ACHN (cell line): Measurements from ENCODE around the gene POMT2.
"Not testable (repeated sequence)": the region's sequence is repeated elsewhere in the genome, so short reads cannot be mapped to it uniquely, and the experiment has no call there.

Source experiments
- DNase-seq: peaks from one replicate; pipeline ENCODE4 v3.0.0-alpha.2; 2015
- in situ Hi-C: cut with HindIII; loops from 2 replicates; pipeline ENCODE4 v1.10.0; 2017; ENCODE audit warnings: low sequenced_read_pairs, low pct_ligation_motif_present, low pct_unique_long_range_greater_than_20kb

Gene POMT2

DNA sequence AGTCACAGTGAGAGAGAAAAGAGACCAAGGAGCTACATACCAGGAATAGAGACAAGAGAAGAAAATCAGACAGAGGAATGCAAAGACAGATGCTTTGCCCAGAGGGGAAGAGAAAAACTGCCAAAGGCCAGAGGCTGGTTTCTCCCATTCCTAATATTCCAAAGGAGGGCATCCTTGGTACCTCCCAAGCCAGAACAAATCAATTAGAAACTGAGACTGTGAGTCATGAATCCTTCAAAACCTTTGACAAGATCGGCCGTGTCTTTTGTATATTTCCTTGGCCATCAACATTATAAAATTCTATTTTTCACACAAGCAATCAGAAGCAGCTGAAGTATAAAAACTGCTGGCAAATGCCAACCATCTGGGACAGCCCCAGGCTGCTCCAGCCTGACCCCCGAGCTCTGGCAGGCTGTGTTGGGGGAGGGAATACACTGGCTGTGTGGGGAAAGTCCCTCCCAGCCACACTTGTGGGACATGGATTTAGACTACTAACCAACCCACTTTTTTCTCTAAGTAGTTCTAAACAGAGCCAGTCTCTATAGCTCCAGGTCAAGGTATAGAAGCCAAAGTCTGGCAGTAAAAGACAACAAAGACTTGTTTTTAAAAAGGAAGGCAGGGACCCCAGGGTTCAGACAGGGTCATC, 13.7 kb downstream of the POMT2 start:
- in situ Hi-C loops: no loop called here
- DNase-seq: no peak

DNA sequence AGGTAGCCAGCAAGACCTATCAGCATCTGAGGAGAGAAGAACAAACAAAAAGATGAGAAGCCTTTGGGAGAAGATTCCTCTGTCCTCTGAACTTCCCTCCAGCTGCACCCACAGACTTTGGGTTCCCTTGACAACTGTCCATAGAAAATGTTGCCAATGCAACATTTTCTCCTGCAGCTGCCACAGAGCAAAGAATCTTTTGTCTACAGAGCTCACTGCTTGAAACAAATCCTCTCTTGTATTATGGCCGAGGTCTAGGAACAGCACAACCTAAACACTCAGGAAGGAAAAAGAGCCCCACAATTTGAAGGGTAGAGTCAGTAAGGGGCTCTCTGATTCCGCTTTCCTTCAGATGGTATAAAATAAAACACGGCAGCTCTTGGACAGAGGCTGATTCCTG, 14.3 kb downstream of the POMT2 start:
- DNase-seq: no peak
- in situ Hi-C loops: no loop called here

DNA sequence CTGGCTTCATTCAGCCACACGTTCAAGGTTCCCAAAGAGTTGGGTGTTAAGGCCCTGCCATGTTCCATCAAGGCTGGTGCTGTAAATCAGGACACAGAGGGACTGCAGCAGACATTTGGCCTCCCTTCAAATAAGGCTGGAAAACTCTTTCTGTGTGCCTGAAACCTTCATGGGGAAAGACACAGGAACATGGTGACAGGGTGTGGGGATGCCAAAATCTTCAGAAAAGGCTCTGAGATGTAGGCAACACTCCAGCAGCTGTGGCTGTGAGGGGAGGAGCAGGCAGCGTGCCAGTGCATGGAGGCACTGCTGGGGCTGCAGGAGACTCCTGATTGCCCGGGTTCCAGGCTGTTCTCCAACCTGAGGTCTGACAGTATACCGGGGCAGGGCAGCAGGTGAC, 15.0 kb downstream of the POMT2 start:
- in situ Hi-C loops: no loop called here
- DNase-seq: no peak

DNA sequence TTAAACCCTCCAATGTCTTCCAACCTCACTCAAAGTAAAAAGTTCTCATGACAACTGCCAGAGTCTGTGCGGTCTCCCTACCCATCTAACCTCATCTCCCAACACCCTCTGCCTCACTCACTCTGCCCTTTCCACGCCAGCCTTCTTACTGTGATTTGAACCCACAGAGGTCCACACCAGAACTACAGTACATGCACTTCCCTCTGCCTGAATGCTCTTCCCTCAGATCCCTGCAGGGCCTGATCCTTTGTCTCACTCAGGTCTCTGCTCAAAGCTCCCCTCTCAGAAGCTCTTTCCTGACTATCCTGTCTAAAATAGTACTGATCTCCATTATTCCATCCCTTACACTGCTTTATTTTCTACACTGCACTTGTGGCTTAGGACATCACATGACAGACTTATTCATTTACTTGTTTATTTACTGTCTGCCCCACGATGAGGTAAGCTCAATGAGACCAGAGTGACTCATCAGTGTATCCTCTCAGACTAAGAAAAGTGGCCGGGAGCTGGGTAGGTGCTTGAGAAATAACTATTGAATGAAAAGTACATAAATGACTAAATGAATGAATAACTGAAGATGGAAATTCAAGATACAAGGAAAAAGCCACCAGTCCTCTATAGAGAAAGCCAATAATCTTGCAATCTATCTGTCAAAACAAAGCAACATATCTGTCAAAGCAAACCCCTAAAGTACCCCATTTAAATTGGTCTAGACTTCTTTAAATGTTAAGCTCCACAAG, 17.1 kb downstream of the POMT2 start:
- DNase-seq: peak; percentile 85
- in situ Hi-C loops: no loop called here

DNA sequence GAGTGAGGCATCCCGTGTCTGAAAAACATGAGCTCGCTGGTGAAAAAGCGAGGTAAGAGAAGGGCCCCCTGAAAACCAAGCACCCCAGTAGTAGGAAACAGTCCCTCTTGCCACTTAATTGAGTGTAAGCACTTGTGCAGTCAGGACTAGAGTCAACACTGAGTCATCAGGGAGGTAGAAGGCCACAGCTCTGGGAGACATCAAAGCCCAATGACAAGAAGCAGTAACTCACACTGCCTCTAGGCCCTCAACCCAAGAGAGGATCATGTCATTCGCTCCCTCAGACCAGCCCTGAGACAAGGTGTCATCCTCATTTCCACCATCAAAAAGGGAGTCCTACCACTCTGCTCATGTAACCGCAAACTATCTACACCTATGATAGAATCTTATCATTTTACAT, 17.8 kb downstream of the POMT2 start:
- peak; percentile 54 for DNase-seq
- in situ Hi-C loops: no loop called here

GRCh38 chr14:77301103-77301502, 19.6 kb downstream of the POMT2 start:
- peak; percentile 74 for DNase-seq
- in situ Hi-C loops: no loop called here

GRCh38 chr14:77299771-77300170, 20.9 kb downstream of the POMT2 start:
- in situ Hi-C loops: no loop called here
- DNase-seq: no peak

GRCh38 chr14:77296906-77297305, 23.8 kb downstream of the POMT2 start:
- in situ Hi-C loops: no loop called here
- no peak for DNase-seq

DNA sequence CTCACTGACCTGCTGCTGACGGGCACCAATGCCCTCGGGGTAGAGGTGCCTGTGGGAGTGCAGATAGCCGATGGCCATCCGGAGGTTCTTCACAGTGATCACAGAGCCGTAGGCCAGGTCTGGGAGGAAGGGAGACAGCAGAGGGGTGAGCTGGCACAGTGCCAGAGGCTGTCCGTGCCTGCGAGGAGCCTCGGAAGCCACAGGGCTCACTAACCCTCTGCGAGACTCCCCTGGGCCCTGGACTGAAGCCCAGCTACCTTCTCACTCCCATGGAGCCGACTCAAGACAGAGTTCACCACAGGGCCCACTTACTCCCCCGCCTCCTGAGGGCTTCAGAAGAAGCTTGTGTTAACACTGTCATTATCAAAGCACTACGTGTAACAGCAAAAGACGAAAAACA, 24.5 kb downstream of the POMT2 start:
- in situ Hi-C loops: no loop called here

DNA sequence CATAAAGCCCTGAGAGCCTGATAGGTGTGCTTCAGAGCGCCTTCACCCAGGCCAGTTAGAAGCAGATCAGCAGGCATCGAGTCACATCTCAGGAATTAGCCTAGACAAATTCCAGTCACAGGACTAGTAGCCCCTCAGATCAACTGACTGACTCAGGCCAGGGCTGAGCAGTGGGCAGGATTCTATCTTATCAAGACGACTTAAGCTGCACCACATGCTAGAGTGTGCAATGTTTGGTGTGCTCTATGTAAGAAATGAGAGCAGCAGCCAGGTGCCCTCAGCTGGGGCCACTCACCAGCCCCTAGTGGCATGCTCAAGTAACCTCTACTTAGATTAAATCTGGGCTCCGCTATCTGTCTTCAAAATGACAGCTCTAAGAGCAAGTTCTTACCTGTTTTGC, 30.0 kb downstream of the POMT2 start:
- peak; percentile 5 for DNase-seq
- in situ Hi-C loops: no loop called here

More for the DNA sequence above, 24.5 kb downstream of the POMT2 start:
- DNase-seq: no peak

- in situ Hi-C loops: no loop called here
- DNase-seq: no peak
Measured at GRCh38 chr14:77286576-77286975, 34.1 kb downstream of the POMT2 start.

- in situ Hi-C loops: no loop called here
- DNase-seq: no peak
Measured at GRCh38 chr14:77284466-77284865, 36.2 kb downstream of the POMT2 start.

DNA sequence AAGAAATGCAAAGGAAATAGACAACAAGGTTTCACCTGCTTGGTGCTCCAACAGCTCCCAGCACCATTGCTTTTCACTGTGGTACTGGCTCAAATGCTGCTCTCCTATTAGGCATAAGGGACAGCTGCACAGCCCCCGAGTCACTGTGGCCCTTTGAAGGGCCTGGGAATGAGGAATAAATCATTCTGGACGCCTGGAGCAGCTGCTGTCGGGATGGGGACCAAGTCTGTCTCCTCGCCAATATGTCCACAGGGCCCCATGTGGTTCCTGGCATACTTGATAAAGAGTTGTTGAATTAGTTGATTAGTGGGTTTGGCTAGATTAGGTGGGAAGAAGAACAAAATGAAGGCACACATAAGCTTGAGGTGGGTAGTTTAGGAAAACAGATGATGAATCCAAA, 36.6 kb downstream of the POMT2 start:
- DNase-seq: no peak
- in situ Hi-C loops: no loop called here

DNA sequence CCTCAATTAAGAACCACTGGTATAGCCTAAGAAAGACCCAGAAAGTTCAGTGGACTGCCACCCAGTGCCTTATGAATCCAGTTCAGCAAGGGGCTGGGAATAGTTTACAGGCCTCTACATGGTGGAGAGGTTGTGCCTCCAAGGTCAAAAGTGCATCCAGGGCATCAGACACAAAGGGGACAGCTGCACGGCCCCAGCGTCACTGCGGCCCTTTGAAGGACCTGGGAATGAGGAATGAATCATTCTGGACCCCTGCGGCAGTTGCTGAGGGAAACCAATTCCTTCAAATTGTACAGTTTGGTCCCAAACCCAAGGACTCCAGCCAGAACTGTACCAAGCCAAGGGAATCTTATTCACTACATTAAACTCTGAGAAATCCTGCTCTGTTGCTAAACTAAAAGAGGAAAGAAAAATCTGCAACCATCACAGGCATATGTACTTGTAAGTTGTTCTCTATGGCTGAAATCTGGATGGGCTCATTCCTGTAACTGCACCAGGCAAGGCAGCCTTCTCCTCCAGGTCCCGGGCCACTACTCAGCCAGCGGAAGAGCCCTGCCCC, 38.8 kb downstream of the POMT2 start:
- in situ Hi-C loops: no loop called here
- DNase-seq: no peak

- in situ Hi-C loops, DNase-seq: not testable (repeated sequence)
Measured at GRCh38 chr14:77280921-77281320, 39.8 kb downstream of the POMT2 start.

DNA sequence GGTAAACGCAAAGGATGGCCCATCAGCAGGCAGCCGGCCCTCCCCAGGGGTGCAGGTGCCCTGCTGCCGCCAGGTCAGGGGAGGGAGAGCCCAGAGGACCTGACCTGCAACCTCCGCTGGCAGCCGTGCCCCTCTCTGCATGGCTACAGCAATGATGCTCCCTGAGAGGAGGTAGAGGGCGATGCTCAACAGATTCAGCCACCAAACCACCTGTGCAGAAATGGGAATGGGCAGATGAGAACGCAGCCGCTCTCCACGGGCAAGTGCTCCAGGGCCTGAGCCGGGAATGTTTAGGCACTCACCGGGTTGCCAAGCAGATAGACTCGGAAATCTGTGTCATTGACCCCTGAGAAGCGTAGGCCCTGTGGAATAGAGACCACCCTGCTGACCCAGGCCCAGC, 41.0 kb downstream of the POMT2 start:
- DNase-seq: no peak
- in situ Hi-C loops: no loop called here

GRCh38 chr14:77278461-77279230, 42.0 kb downstream of the POMT2 start:
- in situ Hi-C loops: no loop called here
- no peak for DNase-seq

DNA sequence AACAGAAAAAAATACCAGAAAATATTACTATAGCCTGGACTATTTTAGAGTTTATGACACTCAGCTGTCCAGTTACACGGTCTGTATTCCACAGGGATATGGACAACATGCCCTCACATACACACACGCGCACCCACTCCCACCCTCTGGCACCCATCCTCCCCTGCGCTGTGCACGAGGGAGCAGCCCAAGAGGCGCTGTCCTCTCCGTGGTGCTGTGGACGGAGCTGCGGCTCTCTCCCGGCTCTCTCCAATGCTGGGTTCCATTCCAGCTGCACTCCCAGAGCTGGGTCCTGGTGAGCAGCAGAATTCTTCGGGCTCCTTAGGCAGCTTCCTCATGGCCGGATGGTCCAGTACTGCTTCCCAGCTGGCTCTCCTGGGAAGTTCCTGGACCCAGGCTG, 43.7 kb downstream of the POMT2 start:
- DNase-seq: no peak
- in situ Hi-C loops: no loop called here

DNA sequence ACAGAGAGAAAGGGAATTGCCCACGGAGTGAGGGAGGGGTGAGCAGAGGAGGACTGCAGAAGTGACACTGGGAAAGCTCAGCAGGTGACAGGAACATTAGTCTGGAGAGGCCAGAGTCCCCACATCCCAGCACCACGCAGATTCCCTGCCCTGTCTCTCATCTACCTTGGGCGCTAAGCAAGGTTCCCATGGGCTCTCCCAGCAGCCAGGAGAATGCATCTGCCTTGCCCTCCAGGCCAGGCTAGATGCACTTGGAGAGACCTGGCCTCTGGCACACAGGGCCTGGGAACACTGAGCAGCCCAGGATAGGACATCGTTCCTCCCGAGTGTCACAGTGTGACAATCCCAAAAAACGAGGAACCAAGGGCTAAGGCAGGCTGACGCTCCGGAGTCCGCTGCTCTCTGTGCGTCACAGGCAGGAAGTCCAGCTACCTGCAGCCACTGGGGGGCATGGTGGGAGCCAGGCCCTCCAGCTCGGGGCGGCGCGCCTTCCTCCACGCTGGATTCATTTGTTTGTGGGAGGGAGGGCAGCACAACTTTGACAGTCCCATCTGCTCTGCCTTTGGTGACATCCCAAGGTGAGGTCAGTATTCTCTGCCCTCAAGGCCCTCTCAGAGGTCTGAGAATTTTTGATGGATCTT, 44.3 kb downstream of the POMT2 start:
- DNase-seq: no peak
- in situ Hi-C loops: no loop called here
